ENCODE measurements around the gene SLC6A18. TPM values are rescaled to one million over a fixed set of nuclear protein-coding genes. Genes with fewer than 3 reads are reported as not detected.

The SLC6A18 gene
- total RNA-seq, 4 donors from 2014 or later = not detected

- TF ChIP-seq, protein P1, sequence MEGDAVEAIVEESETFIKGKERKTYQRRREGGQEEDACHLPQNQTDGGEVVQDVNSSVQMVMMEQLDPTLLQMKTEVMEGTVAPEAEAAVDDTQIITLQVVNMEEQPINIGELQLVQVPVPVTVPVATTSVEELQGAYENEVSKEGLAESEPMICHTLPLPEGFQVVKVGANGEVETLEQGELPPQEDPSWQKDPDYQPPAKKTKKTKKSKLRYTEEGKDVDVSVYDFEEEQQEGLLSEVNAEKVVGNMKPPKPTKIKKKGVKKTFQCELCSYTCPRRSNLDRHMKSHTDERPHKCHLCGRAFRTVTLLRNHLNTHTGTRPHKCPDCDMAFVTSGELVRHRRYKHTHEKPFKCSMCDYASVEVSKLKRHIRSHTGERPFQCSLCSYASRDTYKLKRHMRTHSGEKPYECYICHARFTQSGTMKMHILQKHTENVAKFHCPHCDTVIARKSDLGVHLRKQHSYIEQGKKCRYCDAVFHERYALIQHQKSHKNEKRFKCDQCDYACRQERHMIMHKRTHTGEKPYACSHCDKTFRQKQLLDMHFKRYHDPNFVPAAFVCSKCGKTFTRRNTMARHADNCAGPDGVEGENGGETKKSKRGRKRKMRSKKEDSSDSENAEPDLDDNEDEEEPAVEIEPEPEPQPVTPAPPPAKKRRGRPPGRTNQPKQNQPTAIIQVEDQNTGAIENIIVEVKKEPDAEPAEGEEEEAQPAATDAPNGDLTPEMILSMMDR (IDR thresholded peaks at IDR 0.05) = no peak
- DNase-seq (ENCODE audit: low spot score) (no peak), ATAC-seq (ENCODE audit: low FRiP score) (no peak)
These were observed 51.7 kb downstream of the SLC6A18 start for GRCh38 chr5:1276930-1277329.

DNA sequence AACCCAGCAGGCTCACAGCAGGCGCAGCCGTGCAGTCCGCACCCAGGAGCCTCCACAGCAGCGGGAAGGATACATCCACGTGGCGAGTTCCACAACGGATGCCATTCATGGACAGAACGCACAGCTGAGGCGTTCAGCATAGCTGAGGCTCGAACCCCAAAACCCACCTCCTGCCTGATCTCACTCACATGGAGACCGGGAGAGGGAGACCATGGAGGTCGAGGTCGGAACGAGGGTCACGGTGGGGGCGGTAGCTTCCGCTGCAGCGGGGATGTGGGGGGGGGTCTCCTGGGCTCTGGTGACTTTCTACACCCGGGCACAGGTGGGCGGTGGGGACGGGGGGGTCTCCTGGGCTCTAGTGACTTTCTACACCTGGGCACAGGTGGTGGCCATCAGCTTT, 52.1 kb downstream of the SLC6A18 start:
- no peak for ATAC-seq (ENCODE audit: low FRiP score)
- TF ChIP-seq, protein P1 (IDR thresholded peaks at IDR 0.05) = no peak
- DNase-seq (ENCODE audit: low spot score) = no peak

- TF ChIP-seq, protein P1 (IDR thresholded peaks at IDR 0.05) = no peak
- DNase-seq (ENCODE audit: low spot score) (no peak), ATAC-seq (ENCODE audit: low FRiP score) (no peak)
These were observed 52.6 kb downstream of the SLC6A18 start for GRCh38 chr5:1277781-1278180.

GRCh38 chr5:1278216-1278615, 53.0 kb downstream of the SLC6A18 start:
- no peak for DNase-seq (ENCODE audit: low spot score)
- no peak for ATAC-seq (ENCODE audit: low FRiP score)
- TF ChIP-seq, protein P1 (IDR thresholded peaks at IDR 0.05) = no peak

GRCh38 chr5:1278656-1279442, 53.7 kb downstream of the SLC6A18 start:
- TF ChIP-seq, protein P1 (IDR thresholded peaks at IDR 0.05) = no peak
- no peak for DNase-seq (ENCODE audit: low spot score)
- ATAC-seq (ENCODE audit: low FRiP score) = no peak

GRCh38 chr5:1279443-1280151, 54.4 kb downstream of the SLC6A18 start:
- DNase-seq (ENCODE audit: low spot score) (no peak), ATAC-seq (ENCODE audit: low FRiP score) (no peak)
- TF ChIP-seq, protein P1 (IDR thresholded peaks at IDR 0.05) = no peak
